ENCODE results near the gene DECR2. TPM values are rescaled to one million over a fixed set of nuclear protein-coding genes. Genes with fewer than 3 reads are reported as not detected.
"Not testable (repeated sequence)": the region's sequence is repeated elsewhere in the genome, so short reads cannot be mapped to it uniquely, and the experiment has no call there.

Gene DECR2
- polyA plus RNA-seq, 4 donors: 17.3 to 31.8 (median 22.7) TPM

DNA sequence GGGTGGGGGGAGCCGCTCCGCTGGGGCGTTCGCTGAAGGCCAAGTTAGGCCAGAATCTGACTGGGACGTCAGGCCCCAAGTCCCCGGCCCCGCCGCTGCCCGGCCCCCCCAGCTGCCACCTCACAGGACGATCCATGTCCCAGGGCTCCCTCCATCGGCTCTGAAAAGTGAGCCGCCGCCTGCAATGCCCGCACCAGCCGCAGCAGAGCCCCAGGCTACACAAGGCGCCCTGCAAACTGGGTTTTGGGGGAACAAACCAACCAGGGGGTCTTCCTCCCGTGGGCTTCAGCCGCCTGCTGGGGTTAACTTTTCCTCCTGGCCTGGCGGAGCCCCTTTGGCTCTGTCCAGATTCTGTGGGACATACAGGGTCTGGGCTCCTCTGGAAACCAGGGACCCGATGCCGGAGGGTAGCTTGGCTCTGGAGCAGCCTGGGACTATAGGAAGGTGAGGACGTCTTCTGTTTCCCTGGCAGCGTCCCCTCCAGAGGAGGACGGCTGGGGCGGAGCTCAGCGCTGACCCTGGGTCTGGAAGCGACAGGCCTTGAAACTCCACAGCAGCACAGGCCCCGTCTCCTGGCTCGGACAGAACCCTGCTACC lies 3.9 kb upstream of the DECR2 start:
- DNase-seq (ENCODE audit: low read depth in 4 of 4, low spot score in 3 of 4): peak in 1 of 4 donors; percentile 59

- no peak for DNase-seq (ENCODE audit: low read depth in 4 of 4, low spot score in 3 of 4)
These were observed 2.9 kb upstream of the DECR2 start for GRCh38 chr16:398561-399339.

GRCh38 chr16:399340-400019 lies 2.2 kb upstream of the DECR2 start:
- DNase-seq (ENCODE audit: low read depth in 4 of 4, low spot score in 3 of 4): no peak

GRCh38 chr16:400061-400591 lies 1.6 kb upstream of the DECR2 start:
- DNase-seq (ENCODE audit: low read depth in 4 of 4, low spot score in 3 of 4): no peak

- no peak for DNase-seq (ENCODE audit: low read depth in 4 of 4, low spot score in 3 of 4)
These were observed 3.3 kb downstream of the DECR2 start for GRCh38 chr16:404971-405486.

DNA sequence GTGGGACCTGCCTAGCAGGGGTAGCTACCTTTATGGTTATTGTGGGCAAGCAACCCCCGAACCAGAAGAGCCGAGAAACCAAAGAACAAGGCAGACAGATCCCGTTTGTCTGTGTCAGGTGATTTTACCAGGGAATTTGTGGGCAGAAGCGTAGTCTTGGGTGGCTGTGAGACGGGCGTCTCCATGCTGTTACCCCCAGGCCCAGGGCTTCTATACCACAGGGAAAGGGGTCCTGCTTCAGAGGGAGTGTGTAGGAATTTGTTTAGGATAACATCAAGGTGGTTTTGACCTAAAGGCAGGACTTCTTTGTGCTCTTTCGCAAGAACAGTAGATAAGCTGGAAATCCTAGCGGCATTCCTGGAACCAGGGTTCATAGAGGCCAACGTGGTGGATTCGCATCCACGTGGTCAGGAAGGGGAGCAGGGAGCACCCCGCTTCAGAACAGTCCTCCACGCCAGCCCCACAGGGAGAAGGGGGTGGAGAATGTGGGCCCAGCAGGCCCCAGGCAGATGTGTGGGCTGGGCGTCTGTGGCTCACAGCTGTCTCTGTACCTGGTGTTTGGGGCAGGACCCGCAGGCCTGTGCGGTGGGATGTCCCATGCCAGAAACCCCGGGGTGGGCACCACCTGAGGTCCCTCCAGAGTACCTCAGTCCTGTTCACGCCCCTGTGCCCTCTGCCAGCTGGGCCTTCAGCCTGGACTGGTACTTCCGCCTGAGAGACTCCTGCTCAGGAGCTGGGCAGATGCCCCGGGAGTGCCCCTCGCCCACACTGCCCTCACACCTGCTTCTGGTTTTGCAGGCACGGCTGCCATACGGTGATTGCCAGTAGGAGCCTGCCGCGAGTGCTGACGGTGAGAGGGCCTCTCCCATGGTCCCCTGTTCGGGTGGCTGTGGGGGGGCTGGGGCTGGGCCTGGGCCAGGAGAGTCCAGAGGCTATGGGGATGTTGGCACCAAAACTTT lies 4.1 kb downstream of the DECR2 start:
- DNase-seq (ENCODE audit: low read depth in 4 of 4, low spot score in 3 of 4): no peak

DNA sequence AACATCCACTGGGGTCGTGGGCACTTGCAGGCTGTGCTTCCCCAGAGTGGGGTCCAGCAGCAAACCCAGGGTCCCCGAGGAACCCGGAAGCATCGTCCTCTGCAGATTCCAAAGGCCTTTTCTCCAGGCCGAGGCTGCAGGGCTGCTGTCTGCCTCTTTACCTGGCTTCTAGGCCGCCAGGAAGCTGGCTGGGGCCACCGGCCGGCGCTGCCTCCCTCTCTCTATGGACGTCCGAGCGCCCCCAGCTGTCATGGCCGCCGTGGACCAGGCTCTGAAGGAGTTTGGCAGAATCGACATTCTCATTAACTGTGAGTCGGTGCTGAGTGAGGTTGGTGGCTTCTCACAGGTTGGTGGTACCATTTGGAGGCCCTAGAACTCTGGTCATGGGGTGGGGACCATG lies 5.6 kb downstream of the DECR2 start:
- DNase-seq (ENCODE audit: low read depth in 4 of 4, low spot score in 3 of 4): no peak

DNA sequence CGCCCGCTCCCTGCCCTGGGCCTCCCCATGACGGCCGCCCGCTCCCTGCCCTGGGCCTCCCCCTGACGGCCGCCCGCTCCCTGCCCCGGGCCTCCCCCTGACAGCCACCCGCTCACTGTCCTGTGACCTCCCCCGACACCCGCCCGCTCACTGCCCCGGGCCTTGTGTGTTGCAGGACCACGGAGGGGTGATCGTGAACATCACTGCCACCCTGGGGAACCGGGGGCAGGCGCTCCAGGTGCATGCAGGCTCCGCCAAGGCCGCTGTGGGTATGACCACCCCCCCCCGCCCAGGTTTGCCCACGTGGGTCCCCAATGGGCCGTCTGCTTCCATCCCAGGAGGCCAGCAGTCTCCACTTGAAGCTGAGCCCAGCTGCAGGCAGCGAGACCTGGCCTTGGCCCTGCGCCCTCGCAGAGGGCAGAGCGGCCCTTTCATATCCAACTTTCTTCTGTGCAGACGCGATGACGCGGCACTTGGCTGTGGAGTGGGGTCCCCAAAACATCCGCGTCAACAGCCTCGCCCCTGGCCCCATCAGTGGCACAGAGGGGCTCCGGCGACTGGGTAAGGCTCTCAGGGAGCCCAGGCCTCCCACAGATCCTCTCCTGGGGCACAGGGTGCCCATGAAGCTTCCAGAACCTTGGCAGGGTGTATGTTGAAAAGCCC lies 9.0 kb downstream of the DECR2 start:
- no peak for DNase-seq (ENCODE audit: low read depth in 4 of 4, low spot score in 3 of 4)

GRCh38 chr16:411576-412265 lies 10.0 kb downstream of the DECR2 start:
- DNase-seq (ENCODE audit: low read depth in 4 of 4, low spot score in 3 of 4): no peak

DNA sequence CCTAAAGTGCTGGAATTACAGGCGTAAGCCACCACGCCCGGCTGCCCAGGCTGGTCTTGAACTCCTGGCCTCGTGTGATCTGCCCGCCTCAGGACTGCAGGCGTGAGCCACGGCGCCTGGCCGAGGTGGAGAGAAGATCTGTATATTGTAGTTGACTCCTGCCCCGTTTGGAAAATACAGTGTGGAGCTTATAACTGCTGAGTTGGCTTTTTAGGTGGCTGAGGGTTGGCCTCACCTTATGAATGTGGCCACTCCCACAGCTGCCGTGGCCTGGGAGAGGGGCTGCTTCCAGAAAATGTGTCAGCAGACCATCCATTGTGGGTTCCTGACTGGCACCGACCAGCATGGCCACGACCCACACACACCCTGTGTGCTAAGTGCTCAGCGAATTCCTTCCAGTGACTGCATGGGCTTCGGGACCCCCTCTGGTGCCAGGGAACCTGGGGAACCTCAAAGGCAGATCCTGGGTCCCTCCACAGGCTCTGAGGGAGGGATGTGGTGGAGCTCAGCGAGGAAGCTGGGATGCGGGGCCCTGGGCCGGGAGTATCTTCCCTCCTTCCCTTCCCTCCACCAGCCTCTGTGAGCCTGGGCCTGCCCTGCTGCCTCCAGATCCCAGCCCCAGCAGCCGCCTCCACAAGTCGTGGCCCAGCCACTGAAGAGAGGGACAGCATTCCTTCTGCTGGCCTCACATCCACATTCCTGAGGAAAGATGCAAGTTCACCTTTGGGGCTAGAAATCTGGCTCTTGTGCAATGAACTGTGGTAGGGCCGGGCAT lies 12.9 kb downstream of the DECR2 start:
- DNase-seq (ENCODE audit: low read depth in 4 of 4, low spot score in 3 of 4): no peak

DNA sequence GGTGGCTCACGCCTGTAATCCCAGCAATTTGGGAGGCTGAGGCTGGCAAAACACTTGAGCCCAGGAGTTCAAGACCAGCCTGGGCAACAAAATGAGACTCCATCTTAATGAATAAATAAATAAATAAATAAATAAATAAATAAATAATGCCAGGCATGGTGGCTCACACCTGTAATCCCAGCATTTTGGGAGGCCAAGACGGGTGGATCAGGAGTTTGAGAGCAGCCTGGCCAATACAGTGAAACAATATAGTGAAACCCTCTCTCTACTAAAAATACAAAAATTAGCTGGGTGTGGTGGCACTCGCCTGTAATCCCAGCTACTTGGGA lies 13.4 kb downstream of the DECR2 start:
- DNase-seq (ENCODE audit: low read depth in 4 of 4, low spot score in 3 of 4): not testable (repeated sequence)

DNA sequence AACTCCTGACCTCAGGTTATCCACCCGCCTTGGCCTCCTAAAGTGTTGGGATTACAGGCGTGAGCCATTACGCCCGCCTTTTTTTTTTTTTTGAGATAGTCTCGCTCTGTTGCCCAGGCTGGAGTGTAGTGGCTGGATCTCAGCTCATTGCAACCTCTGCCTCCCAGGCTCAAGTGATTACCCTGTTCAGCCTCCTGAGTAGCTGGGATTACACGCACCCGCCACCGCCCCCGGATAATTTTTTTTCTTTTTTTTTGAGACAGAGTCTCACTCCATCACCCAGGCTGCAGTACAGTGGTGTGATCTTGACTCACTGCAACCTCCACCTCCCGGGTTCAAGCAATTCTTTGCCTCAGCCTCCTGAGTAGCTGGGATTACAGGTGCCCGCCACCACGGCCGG lies 20.5 kb downstream of the DECR2 start:
- DNase-seq (ENCODE audit: low read depth in 4 of 4, low spot score in 3 of 4): not testable (repeated sequence)

GRCh38 chr16:424033-424622 lies 22.4 kb downstream of the DECR2 start:
- no peak for DNase-seq (ENCODE audit: low read depth in 4 of 4, low spot score in 3 of 4)

DNA sequence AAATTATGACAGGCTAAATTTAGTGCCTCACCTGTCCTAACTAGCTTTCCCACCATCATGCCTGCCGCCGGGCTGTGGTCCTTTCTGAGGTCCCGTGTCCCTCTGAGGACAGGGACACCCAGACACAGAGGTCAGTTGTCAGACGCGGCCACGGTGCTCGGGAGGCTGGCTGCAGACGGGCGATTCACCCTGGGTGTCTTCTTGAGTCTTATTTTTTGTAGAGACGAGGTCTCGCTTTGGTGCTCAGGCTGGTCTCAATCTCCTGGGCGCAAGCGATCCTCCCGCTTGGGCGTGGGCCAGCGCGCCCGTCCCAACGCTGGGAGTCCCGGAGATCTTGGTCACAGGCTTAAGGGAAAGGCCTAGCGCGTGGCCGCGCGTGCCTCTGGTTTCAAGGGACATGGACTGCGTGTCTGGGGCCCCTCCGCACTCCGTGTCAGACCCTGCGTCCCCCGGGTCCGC lies 23.0 kb downstream of the DECR2 start:
- DNase-seq (ENCODE audit: low read depth in 4 of 4, low spot score in 3 of 4): no peak

- peak; percentile 48 to 70 (median 60) for DNase-seq (ENCODE audit: low read depth in 4 of 4, low spot score in 3 of 4)
These were observed 23.5 kb downstream of the DECR2 start, which contains the start of gene RAB11FIP3 for GRCh38 chr16:425082-425718. Gene RAB11FIP3 (plus strand): TSS chr16:425649. CDS start chr16:426007, 358 bp downstream.

- no peak for DNase-seq (ENCODE audit: low read depth in 4 of 4, low spot score in 3 of 4)
These were observed 24.0 kb downstream of the DECR2 start for GRCh38 chr16:425740-426114.

DNA sequence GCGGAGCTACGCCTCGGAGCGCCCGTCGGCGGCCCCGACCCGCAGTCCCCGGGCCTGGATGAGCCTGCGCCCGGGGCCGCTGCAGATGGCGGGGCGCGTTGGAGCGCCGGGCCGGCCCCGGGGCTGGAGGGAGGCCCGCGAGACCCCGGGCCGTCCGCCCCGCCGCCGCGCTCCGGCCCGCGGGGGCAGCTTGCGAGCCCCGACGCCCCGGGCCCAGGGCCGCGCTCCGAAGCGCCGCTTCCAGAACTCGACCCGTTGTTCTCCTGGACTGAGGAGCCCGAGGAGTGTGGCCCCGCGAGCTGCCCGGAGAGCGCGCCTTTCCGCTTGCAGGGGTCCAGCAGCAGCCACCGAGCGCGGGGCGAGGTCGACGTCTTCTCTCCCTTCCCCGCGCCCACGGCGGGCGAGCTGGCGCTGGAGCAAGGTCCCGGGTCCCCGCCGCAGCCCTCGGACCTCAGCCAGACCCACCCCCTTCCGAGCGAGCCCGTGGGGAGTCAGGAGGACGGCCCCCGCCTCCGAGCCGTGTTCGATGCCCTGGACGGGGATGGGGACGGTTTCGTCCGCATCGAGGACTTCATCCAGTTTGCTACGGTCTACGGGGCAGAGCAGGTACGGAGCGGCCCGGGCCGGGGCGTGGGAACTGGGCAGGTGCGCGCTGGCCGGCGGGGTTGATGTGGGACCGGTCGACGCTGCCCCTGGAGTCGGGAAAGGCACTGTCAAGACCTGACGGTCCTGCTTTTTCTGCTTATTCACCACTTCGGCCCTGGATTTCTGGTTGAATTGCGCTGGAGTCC lies 24.6 kb downstream of the DECR2 start:
- no peak for DNase-seq (ENCODE audit: low read depth in 4 of 4, low spot score in 3 of 4)
